MM.1S (cell line): Measurements from ENCODE around the gene PAPPA.

Experiments used
- DNase-seq: peaks from one replicate; pipeline ENCODE4 v3.0.0-alpha.2; 2015
- H2AFZ ChIP-seq: fragments of 300-600 bp; sonication (generic); 2 replicates; pipeline ENCODE4 v1.6.0; 2016; ENCODE audit warnings: antibody characterized with exemption, low read length
- H3F3A ChIP-seq: fragments of 300-600 bp; sonication (generic); 2 replicates; pipeline ENCODE4 v1.6.1; 2016; ENCODE audit warnings: mild to moderate bottlenecking, antibody characterized with exemption, low read length, moderate library complexity, mixed read lengths; ENCODE audit not compliant: insufficient read depth
- H3K27ac ChIP-seq: fragments of 300-600 bp; sonication (generic); 2 replicates; pipeline ENCODE4 v1.5.1; 2016; ENCODE audit warnings: mild to moderate bottlenecking, low read length
- H3K27me3 ChIP-seq: fragments of 300-600 bp; sonication (generic); replicated peaks from 2 replicates; pipeline ENCODE4 v1.6.0; 2016; ENCODE audit warnings: low read length; ENCODE audit not compliant: insufficient read depth
- H3K36me3 ChIP-seq: fragments of 300-600 bp; sonication (generic); replicated peaks from 2 replicates; pipeline ENCODE4 v1.6.1; 2016; ENCODE audit warnings: mild to moderate bottlenecking, low read length, mixed read lengths; ENCODE audit not compliant: insufficient read depth
- H3K4me1 ChIP-seq: fragments of 300-600 bp; sonication (generic); 2 replicates; pipeline ENCODE4 v1.6.1; 2016; ENCODE audit warnings: low read length, mixed read lengths
- H3K4me2 ChIP-seq: fragments of 300-600 bp; sonication (generic); 2 replicates; pipeline ENCODE4 v1.6.0; 2016; ENCODE audit warnings: low read depth, low read length
- H3K4me3 ChIP-seq: fragments of 300-600 bp; sonication (generic); 2 replicates; pipeline ENCODE4 v1.5.1; 2016; ENCODE audit warnings: low read length, mixed read lengths
- H3K79me2 ChIP-seq: fragments of 300-600 bp; sonication (generic); 2 replicates; pipeline ENCODE4 v1.6.1; 2016; ENCODE audit warnings: mixed run types, low read length, mixed read lengths
- H3K9ac ChIP-seq: fragments of 300-600 bp; sonication (generic); 2 replicates; pipeline ENCODE4 v1.6.1; 2016; ENCODE audit warnings: low read length, mixed read lengths
- H3K9me2 ChIP-seq: fragments of 300-600 bp; sonication (generic); replicated peaks from 2 replicates; pipeline ENCODE4 v1.6.1; 2016; ENCODE audit warnings: mild to moderate bottlenecking, low read length, mixed read lengths; ENCODE audit not compliant: insufficient read depth
- H3K9me3 ChIP-seq: fragments of 300-600 bp; sonication (generic); replicated peaks from 2 replicates; pipeline ENCODE4 v1.6.1; 2016; ENCODE audit warnings: mild to moderate bottlenecking, low read length, mixed read lengths; ENCODE audit not compliant: insufficient read depth
- H4K20me1 ChIP-seq: fragments of 300-600 bp; sonication (generic); 2 replicates; pipeline ENCODE4 v1.6.1; 2016; ENCODE audit warnings: mild to moderate bottlenecking, low read length, moderate library complexity, mixed read lengths; ENCODE audit not compliant: insufficient read depth
- EZH2 ChIP-seq: fragments of 300-600 bp; sonication (generic); optimal IDR thresholded peaks from 2 replicates; pipeline ENCODE3; 2017; ENCODE audit warnings: low read depth, mild to moderate bottlenecking, antibody characterized with exemption, low read length, mixed read lengths
- EZH2phosphoT487 ChIP-seq: fragments of 300-600 bp; sonication (generic); IDR thresholded peaks from 2 replicates; pipeline ENCODE4 v1.6.1; 2018; ENCODE audit warnings: antibody characterized with exemption, low read length
- TF ChIP-seq, protein P1 (sequence below): fragments of 300-600 bp; sonication (generic); IDR thresholded peaks from 2 replicates; pipeline ENCODE4 v1.5.1; 2016; ENCODE audit warnings: antibody characterized with exemption, low read length, mixed read lengths

Gene PAPPA

GRCh38 chr9:116434314-116434713 is 280.7 kb downstream of the PAPPA start:
- no peak for DNase-seq
- H3K9me3 ChIP-seq, result no peaks in the 10 kb centered on the region
- no peak overlapping the region for H2AFZ ChIP-seq
- no peak overlapping the region for H3K9ac ChIP-seq
- H3F3A ChIP-seq, result no peaks in the 10 kb centered on the region
- no peaks in the 10 kb centered on the region for H3K4me1 ChIP-seq
- H3K27ac ChIP-seq, result no peak overlapping the region
- H3K4me2 ChIP-seq, result no peak overlapping the region
- H3K9me2 ChIP-seq, result no peaks in the 10 kb centered on the region
- no peaks in the 10 kb centered on the region for H3K27me3 ChIP-seq
- H3K4me3 ChIP-seq, result no peak overlapping the region
- no peaks in the 10 kb centered on the region for H3K36me3 ChIP-seq
- TF ChIP-seq EZH2, result no peak
- TF ChIP-seq, protein P1, sequence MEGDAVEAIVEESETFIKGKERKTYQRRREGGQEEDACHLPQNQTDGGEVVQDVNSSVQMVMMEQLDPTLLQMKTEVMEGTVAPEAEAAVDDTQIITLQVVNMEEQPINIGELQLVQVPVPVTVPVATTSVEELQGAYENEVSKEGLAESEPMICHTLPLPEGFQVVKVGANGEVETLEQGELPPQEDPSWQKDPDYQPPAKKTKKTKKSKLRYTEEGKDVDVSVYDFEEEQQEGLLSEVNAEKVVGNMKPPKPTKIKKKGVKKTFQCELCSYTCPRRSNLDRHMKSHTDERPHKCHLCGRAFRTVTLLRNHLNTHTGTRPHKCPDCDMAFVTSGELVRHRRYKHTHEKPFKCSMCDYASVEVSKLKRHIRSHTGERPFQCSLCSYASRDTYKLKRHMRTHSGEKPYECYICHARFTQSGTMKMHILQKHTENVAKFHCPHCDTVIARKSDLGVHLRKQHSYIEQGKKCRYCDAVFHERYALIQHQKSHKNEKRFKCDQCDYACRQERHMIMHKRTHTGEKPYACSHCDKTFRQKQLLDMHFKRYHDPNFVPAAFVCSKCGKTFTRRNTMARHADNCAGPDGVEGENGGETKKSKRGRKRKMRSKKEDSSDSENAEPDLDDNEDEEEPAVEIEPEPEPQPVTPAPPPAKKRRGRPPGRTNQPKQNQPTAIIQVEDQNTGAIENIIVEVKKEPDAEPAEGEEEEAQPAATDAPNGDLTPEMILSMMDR, result no peak
- no peak for TF ChIP-seq EZH2phosphoT487
- H3K79me2 ChIP-seq, result no peaks in the 10 kb centered on the region
- H4K20me1 ChIP-seq, result no peaks in the 10 kb centered on the region

DNA sequence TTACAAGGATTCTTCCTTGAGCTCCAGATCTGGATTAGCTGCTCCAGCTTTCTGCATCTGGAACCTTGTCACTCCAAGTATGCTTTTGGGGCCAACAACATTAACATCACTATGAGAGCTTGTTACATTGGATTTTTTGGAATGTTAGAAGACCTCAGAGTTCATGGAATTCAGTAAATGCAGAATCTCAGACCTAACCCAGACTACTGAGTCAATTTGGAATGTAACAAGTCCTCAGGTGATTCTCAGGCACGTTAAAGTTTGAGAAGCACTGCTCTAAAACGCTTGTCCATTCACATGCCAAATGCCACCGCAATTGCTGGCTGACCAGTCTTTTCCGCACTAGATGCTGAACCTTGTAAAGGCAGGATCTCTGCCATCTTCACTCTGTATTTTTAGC is 282.1 kb downstream of the PAPPA start:
- no peak for TF ChIP-seq EZH2phosphoT487
- TF ChIP-seq, protein P1, result no peak
- TF ChIP-seq EZH2, result no peak
- H2AFZ ChIP-seq, result no peak overlapping the region
- no peak overlapping the region for H3K27ac ChIP-seq

DNA sequence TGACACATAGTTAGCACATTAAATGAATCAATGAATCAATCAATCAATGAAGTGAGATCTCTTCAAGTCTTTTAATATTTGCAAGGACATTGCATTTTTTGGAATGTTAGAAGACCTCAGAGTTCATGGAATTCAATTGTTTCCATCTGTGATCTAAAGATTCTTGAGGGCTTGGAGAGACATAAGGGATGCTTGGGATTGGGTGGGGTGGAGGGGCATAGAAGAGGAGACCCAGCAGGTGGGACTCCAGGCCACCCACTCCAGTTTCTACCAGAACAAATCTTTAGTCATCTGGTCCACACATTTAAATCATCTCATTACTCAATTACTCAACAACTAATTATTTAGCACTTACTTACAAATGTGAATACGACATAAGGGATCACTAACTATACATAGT is 282.5 kb downstream of the PAPPA start:
- Histone ChIP-seq H3K79me2 (no peaks in the 10 kb centered on the region), H3K9me3 (no peaks in the 10 kb centered on the region), H2AFZ (no peak overlapping the region), H3K4me2 (no peak overlapping the region), H3K4me1 (no peaks in the 10 kb centered on the region), H3K4me3 (no peak overlapping the region), H3K27me3 (no peaks in the 10 kb centered on the region), H4K20me1 (no peaks in the 10 kb centered on the region), H3K27ac (no peak overlapping the region), H3K9me2 (no peaks in the 10 kb centered on the region), H3K9ac (no peak overlapping the region), H3F3A (no peaks in the 10 kb centered on the region), H3K36me3 (no peaks in the 10 kb centered on the region)
- no peak for TF ChIP-seq EZH2phosphoT487
- TF ChIP-seq, protein P1, result no peak
- TF ChIP-seq EZH2, result no peak
- no peak for DNase-seq

More for the DNA sequence above, 282.1 kb downstream of the PAPPA start:
- Histone ChIP-seq H3K4me1 (no peaks in the 10 kb centered on the region), H4K20me1 (no peaks in the 10 kb centered on the region), H3K79me2 (no peaks in the 10 kb centered on the region), H3K4me2 (no peak overlapping the region), H3K27me3 (no peaks in the 10 kb centered on the region), H3K9ac (no peak overlapping the region), H3K36me3 (no peaks in the 10 kb centered on the region), H3K4me3 (no peak overlapping the region), H3K9me3 (no peaks in the 10 kb centered on the region), H3K9me2 (no peaks in the 10 kb centered on the region), H3F3A (no peaks in the 10 kb centered on the region)
- no peak for DNase-seq
